Neural progenitor cell (in vitro differentiated cells): Measurements from ENCODE around the gene HEMK1. TPM values are rescaled to one million over a fixed set of nuclear protein-coding genes. Genes with fewer than 3 reads are reported as not detected.
A peak's percentile ranks its signal among the peaks of the same experiment; 100 is the strongest.

Source experiments
- DNase-seq: peaks from one replicate; pipeline ENCODE4 v3.0.0-alpha.2; 2016; ENCODE audit warnings: low spot score
- H2AFZ ChIP-seq: fragments of 200-600 bp; sonication (generic); replicated peaks from 2 replicates; pipeline ENCODE4 v1.6.1; 2016; ENCODE audit warnings: antibody characterized with exemption
- H3F3A ChIP-seq: fragments of 200-600 bp; sonication (generic); 2 replicates; pipeline ENCODE4 v1.6.1; 2016; ENCODE audit warnings: antibody characterized with exemption, low read depth
- H3K27ac ChIP-seq: fragments of 200-600 bp; sonication (generic); 2 replicates; pipeline ENCODE4 v1.5.1; 2016; ENCODE audit warnings: mild to moderate bottlenecking
- H3K27me3 ChIP-seq: fragments of 200-600 bp; sonication (generic); 2 replicates; pipeline ENCODE4 v1.6.1; 2016; ENCODE audit warnings: mild to moderate bottlenecking, moderate library complexity
- H3K36me3 ChIP-seq: fragments of 200-600 bp; sonication (generic); 2 replicates; pipeline ENCODE4 v1.5.1; 2016
- H3K4me1 ChIP-seq: fragments of 200-600 bp; sonication (generic); 2 replicates; pipeline ENCODE4 v1.6.1; 2016; ENCODE audit warnings: mixed run types
- H3K4me2 ChIP-seq: fragments of 200-600 bp; sonication (generic); 2 replicates; pipeline ENCODE4 v1.6.1; 2016
- H3K4me3 ChIP-seq: fragments of 200-600 bp; sonication (generic); 2 replicates; pipeline ENCODE4 v1.5.1; 2016
- H3K79me2 ChIP-seq: fragments of 200-600 bp; sonication (generic); 2 replicates; pipeline ENCODE4 v1.6.1; 2016; ENCODE audit warnings: low read depth
- H3K9ac ChIP-seq: fragments of 200-600 bp; sonication (generic); 2 replicates; pipeline ENCODE4 v1.6.1; 2016
- H3K9me3 ChIP-seq: fragments of 200-600 bp; sonication (generic); 2 replicates; pipeline ENCODE4 v1.5.1; 2016; ENCODE audit warnings: low read depth
- H4K20me1 ChIP-seq: fragments of 200-600 bp; sonication (generic); 2 replicates; pipeline ENCODE4 v1.6.1; 2016; ENCODE audit warnings: low read depth
- H3K27ac Mint-ChIP-seq: 3 replicates; pipeline ENCODE4 v1.8.0; 2021; ENCODE audit warnings: mixed read lengths
- H3K27me3 Mint-ChIP-seq: 2 replicates; pipeline ENCODE4 v1.8.0; 2022; ENCODE audit warnings: low read depth, mild to moderate bottlenecking, inconsistent platforms, moderate library complexity, mixed read lengths; ENCODE audit not compliant: insufficient read depth
- H3K36me3 Mint-ChIP-seq: 3 replicates; pipeline ENCODE4 v1.8.0; 2021; ENCODE audit warnings: mixed read lengths
- H3K4me1 Mint-ChIP-seq: 3 replicates; pipeline ENCODE4 v1.8.0; 2021; ENCODE audit warnings: mixed read lengths
- H3K4me3 Mint-ChIP-seq: 3 replicates; pipeline ENCODE4 v1.8.0; 2021; ENCODE audit warnings: mild to moderate bottlenecking, moderate library complexity, mixed read lengths
- H3K9me3 Mint-ChIP-seq: 3 replicates; pipeline ENCODE4 v1.8.0; 2020; ENCODE audit warnings: mixed read lengths
- EZH2 ChIP-seq: fragments of 200-600 bp; sonication (generic); IDR thresholded peaks from 2 replicates; pipeline ENCODE4 v1.6.1; 2017; ENCODE audit warnings: antibody characterized with exemption, mild to moderate bottlenecking, moderate library complexity
- EZH2phosphoT487 ChIP-seq: fragments of 200-600 bp; sonication (generic); IDR thresholded peaks from 2 replicates; pipeline ENCODE4 v1.6.1; 2017; ENCODE audit warnings: antibody characterized with exemption
- total RNA-seq: library from RNA; depleted of rRNA; stranded (reverse); fragments of >200 nt; gene quantifications from 2 replicates; pipeline ENCODE4 v1.2.3, GENCODE V29; 2015; ENCODE audit warnings: low replicate concordance
- TF ChIP-seq, protein P1 (sequence below): fragments of 200-600 bp; sonication (generic); IDR thresholded peaks from 2 replicates; pipeline ENCODE4 v1.5.1; 2017; ENCODE audit warnings: antibody characterized with exemption, mild to moderate bottlenecking

Gene HEMK1
- total RNA-seq, 1 donor from 2014 or later = 9.3 TPM

DNA sequence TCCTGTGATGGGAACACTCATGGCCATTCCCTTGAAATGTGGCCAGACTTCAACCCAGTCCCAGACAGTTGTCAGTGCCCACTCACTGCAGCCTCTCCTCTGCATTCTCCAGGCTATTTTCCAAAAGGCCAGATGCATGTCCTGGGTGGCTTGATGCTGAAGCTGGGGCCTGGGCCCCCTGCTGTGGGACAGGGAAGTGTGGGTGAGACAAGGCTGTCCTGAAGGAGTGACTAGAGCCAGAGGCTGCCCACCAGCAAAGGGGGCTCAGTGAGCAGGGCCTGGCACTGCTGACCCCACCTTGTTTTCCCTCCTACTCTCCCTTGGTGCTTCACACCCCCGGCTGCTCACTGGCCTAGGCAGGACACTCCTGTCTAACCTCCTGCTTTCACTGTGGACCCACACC lies 30.4 kb downstream of the HEMK1 start:
- Histone ChIP-seq H3K4me2 (no peak overlapping the region), H3K27ac (no peak overlapping the region)

DNA sequence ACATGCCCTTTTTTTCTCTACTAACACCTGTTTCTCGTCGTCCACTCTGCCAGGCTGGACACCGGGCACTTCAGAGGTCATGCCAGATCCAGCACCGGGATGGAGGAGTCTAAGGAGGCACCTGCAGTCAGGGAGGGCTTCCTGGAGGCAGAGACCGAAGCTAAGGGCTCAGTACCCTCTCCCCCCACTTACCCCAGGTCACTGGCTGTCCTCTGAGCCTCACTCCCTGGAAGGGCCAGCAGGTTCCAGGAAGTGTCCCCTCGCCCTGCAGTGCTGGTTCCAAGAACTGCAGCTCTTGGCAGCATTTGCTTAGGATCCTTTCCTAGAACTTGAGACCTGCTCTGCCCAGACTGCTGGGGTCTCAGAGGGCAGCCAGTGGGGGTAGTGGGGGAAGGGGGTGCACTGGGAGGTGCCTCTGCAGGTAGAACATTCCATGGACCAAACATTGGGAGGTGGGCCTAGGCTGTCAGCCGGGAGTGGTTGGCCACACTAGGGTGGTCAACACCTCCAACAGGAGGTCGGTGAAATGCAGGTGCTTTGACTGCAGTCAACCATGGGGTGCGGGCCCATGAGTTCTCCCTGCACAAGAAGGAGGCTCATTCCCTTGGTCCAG lies 30.9 kb downstream of the HEMK1 start:
- H3K4me1 ChIP-seq = no peaks in the 10 kb centered on the region
- no peaks in the 10 kb centered on the region for H3K79me2 ChIP-seq
- H3K4me2 ChIP-seq = no peak overlapping the region
- H3K27ac Mint-ChIP-seq = peak overlapping the region; percentile 34
- no peaks in the 10 kb centered on the region for H3K9me3 Mint-ChIP-seq
- H3K4me1 Mint-ChIP-seq = peaks cover 3% of the 10 kb centered on the region
- H3K27me3 Mint-ChIP-seq = peaks cover 9% of the 10 kb centered on the region
- H3K36me3 ChIP-seq = no peaks in the 10 kb centered on the region
- no peak for DNase-seq
- no peak overlapping the region for H3K27ac ChIP-seq
- H2AFZ ChIP-seq = no peak overlapping the region
- H3K9ac ChIP-seq = no peak overlapping the region
- TF ChIP-seq EZH2phosphoT487 (no peak), EZH2 (no peak)
- TF ChIP-seq, protein P1, sequence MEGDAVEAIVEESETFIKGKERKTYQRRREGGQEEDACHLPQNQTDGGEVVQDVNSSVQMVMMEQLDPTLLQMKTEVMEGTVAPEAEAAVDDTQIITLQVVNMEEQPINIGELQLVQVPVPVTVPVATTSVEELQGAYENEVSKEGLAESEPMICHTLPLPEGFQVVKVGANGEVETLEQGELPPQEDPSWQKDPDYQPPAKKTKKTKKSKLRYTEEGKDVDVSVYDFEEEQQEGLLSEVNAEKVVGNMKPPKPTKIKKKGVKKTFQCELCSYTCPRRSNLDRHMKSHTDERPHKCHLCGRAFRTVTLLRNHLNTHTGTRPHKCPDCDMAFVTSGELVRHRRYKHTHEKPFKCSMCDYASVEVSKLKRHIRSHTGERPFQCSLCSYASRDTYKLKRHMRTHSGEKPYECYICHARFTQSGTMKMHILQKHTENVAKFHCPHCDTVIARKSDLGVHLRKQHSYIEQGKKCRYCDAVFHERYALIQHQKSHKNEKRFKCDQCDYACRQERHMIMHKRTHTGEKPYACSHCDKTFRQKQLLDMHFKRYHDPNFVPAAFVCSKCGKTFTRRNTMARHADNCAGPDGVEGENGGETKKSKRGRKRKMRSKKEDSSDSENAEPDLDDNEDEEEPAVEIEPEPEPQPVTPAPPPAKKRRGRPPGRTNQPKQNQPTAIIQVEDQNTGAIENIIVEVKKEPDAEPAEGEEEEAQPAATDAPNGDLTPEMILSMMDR = no peak
- no peaks in the 10 kb centered on the region for H3K27me3 ChIP-seq
- H3K9me3 ChIP-seq = no peaks in the 10 kb centered on the region
- H3F3A ChIP-seq = no peaks in the 10 kb centered on the region
- no peaks in the 10 kb centered on the region for H3K36me3 Mint-ChIP-seq
- no peaks in the 10 kb centered on the region for H4K20me1 ChIP-seq
- H3K4me3 ChIP-seq = no peak overlapping the region
- no peak overlapping the region for H3K4me3 Mint-ChIP-seq

More for the DNA sequence above, 30.4 kb downstream of the HEMK1 start:
- DNase-seq = no peak
- no peaks in the 10 kb centered on the region for H3F3A ChIP-seq
- Mint-ChIP-seq H3K36me3 (no peaks in the 10 kb centered on the region), H3K4me3 (no peak overlapping the region), H3K9me3 (no peaks in the 10 kb centered on the region), H3K27me3 (peaks cover 9% of the 10 kb centered on the region), H3K27ac (peak overlapping the region; percentile 34), H3K4me1 (peaks cover 3% of the 10 kb centered on the region)
- H4K20me1 ChIP-seq = no peaks in the 10 kb centered on the region
- no peak overlapping the region for H3K9ac ChIP-seq
- H2AFZ ChIP-seq = no peak overlapping the region
- H3K36me3 ChIP-seq = no peaks in the 10 kb centered on the region
- H3K4me1 ChIP-seq = no peaks in the 10 kb centered on the region
- no peak overlapping the region for H3K4me3 ChIP-seq
- H3K9me3 ChIP-seq = no peaks in the 10 kb centered on the region
- H3K79me2 ChIP-seq = no peaks in the 10 kb centered on the region
- TF ChIP-seq, protein P1 = no peak
- TF ChIP-seq EZH2phosphoT487 (no peak), EZH2 (no peak)
- H3K27me3 ChIP-seq = no peaks in the 10 kb centered on the region

DNA sequence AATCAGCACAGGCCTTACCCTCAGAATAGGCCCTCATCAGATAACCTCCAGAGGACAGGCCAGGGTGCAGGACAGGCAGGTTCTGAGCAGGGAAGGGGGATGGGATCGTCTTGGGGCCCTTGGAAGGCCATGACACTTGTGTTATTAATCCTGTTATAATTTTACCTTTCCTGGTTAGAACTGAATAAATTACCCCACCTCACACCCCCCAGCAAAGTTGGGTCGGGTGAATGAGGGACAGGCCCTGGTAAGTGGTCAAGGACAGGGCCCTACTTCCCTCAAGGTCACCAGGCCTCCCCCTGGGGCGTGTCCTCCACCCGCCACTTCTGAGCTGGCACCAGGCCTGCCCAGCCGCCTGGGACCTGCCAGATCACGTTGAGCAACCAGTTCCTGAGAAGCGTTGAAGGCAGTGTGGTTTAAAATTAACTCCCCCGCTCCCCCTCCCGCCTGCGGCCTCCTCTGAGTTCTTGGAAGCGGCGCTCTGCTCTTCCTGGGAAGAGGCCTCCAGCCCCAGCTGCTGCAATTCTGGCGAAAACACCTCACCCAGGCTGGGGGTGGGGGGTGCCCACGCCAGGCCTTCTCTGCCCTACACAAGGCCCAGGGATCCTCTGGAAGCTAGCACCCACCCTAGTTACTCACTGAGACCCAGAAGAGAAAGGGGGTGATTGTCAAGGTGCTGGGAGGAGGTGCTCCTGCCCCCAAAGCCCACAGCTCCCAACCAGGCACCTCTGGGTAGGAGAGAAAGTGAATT lies 31.7 kb downstream of the HEMK1 start:
- Histone ChIP-seq H3K36me3 (no peaks in the 10 kb centered on the region), H4K20me1 (no peaks in the 10 kb centered on the region), H3K4me1 (no peaks in the 10 kb centered on the region), H3F3A (no peaks in the 10 kb centered on the region), H3K4me2 (no peak overlapping the region), H2AFZ (no peak overlapping the region), H3K9ac (no peak overlapping the region), H3K27me3 (no peaks in the 10 kb centered on the region), H3K9me3 (no peaks in the 10 kb centered on the region), H3K79me2 (no peaks in the 10 kb centered on the region), H3K4me3 (no peak overlapping the region), H3K27ac (no peak overlapping the region)
- Mint-ChIP-seq H3K36me3 (no peaks in the 10 kb centered on the region), H3K27ac (no peak overlapping the region), H3K4me1 (peaks cover 3% of the 10 kb centered on the region), H3K9me3 (no peaks in the 10 kb centered on the region), H3K4me3 (no peak overlapping the region), H3K27me3 (peaks cover 9% of the 10 kb centered on the region)
- TF ChIP-seq, protein P1 = no peak
- TF ChIP-seq EZH2phosphoT487 = no peak
- TF ChIP-seq EZH2 = no peak
- no peak for DNase-seq
